Endodermal cell (in vitro differentiated cells): ENCODE measurements around the gene DLG2. TPM values are rescaled to one million over a fixed set of nuclear protein-coding genes. Genes with fewer than 3 reads are reported as not detected.
A peak's percentile ranks its signal among the peaks of the same experiment; 100 is the strongest.

ENCODE experiments used
- DNase-seq: peaks from one replicate; pipeline ENCODE4 v3.0.0-alpha.2; 2017
- H3K27ac ChIP-seq: 2 replicates; pipeline ENCODE4 v1.5.1; 2013; ENCODE audit warnings: mild to moderate bottlenecking, low read depth, low read length, moderate library complexity
- H3K27me3 ChIP-seq: 2 replicates; pipeline ENCODE4 v1.6.1; 2013; ENCODE audit warnings: mild to moderate bottlenecking, low read length, moderate library complexity; ENCODE audit not compliant: insufficient read depth, control insufficient read depth, poor library complexity, severe bottlenecking
- H3K36me3 ChIP-seq: 2 replicates; pipeline ENCODE4 v1.7.0; 2013; ENCODE audit warnings: mild to moderate bottlenecking, low read length, moderate library complexity; ENCODE audit not compliant: control insufficient read depth, insufficient read depth
- H3K4me1 ChIP-seq: one replicate; pipeline ENCODE4 v1.7.0; 2013; ENCODE audit warnings: low read length; ENCODE audit not compliant: control insufficient read depth, insufficient read depth
- H3K4me3 ChIP-seq: 2 replicates; pipeline ENCODE4 v1.5.1; 2013; ENCODE audit warnings: mild to moderate bottlenecking, low read length, moderate library complexity
- H3K9ac ChIP-seq: 2 replicates; pipeline ENCODE4 v1.6.1; 2013; ENCODE audit warnings: mild to moderate bottlenecking, low read length, moderate library complexity; ENCODE audit not compliant: poor library complexity, severe bottlenecking; ENCODE audit errors: extremely low read depth
- H3K9me3 ChIP-seq: 2 replicates; pipeline ENCODE4 v1.6.1; 2013; ENCODE audit warnings: mild to moderate bottlenecking, low read length, moderate library complexity; ENCODE audit not compliant: control insufficient read depth
- H3K27ac Mint-ChIP-seq: 2 replicates; pipeline ENCODE4 v1.8.0; 2020; ENCODE audit warnings: mixed read lengths
- H3K27me3 Mint-ChIP-seq: 2 replicates; pipeline ENCODE4 v1.8.0; 2021; ENCODE audit warnings: mild to moderate bottlenecking, mixed read lengths; ENCODE audit not compliant: insufficient read depth
- H3K36me3 Mint-ChIP-seq: 2 replicates; pipeline ENCODE4 v1.8.0; 2020; ENCODE audit warnings: low read depth, mixed read lengths
- H3K4me1 Mint-ChIP-seq: 2 replicates; pipeline ENCODE4 v1.8.0; 2020; ENCODE audit warnings: mixed read lengths
- H3K4me3 Mint-ChIP-seq: 2 replicates; pipeline ENCODE4 v1.8.0; 2020; ENCODE audit warnings: mild to moderate bottlenecking, moderate library complexity, mixed read lengths
- H3K9me3 Mint-ChIP-seq: 2 replicates; pipeline ENCODE4 v1.8.0; 2020; ENCODE audit warnings: mild to moderate bottlenecking, mixed read lengths
- CTCF ChIP-seq: fragments of 200-600 bp; sonication (generic); conservative IDR thresholded peaks from 2 replicates; pipeline ENCODE4 v1.5.0; 2021; ENCODE audit warnings: antibody characterized with exemption, mild to moderate bottlenecking
- WGBS, 2 experiments: methylation state at CpG; one replicate each; pipeline versions ENCODE4 v1.1.5 to v1.1.7; 2013; ENCODE audit warnings: missing lambda C conversion rate in 2 of 2, mixed read lengths in 1 of 2; ENCODE audit not compliant: insufficient coverage in 1 of 2, insufficient read length in 1 of 2; 5-methylcytosine and 5-hydroxymethylcytosine counted together
- total RNA-seq, 2 donors: library from RNA; stranded (reverse); fragmentation: NEBNext Ultra II Directional in 1 of 2; extraction: Animal tissue kit (Norgen Biotek cat#: 25700) in 1 of 2; gene quantifications; 2 replicates in 1 of 2; 3 replicates in 1 of 2; pipeline ENCODE4 v1.2.1, GENCODE V29; 2021

The DLG2 gene
- total RNA-seq, 2 donors from 2014 or later: 9.6 to 10.6 TPM

DNA sequence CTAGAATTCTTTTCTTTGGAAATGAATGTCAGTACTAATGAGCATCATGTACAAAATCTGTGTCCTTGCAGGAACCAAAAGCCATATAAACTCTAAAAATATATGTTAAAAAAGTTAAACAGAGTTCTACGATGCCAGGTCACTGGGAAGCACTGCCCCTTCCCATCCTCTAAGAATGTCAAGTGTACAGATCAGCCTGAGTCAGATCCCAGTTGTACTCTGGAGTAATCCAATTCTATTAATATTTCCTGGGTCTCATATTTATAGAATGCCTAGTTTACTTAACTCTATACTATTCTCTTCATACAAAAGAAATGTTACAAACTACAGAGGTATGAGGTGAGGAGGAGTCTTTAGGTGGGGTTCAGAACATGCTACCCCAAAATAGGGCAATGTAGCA is 460.1 kb downstream of the DLG2 start:
- no peaks in the 10 kb centered on the region for H3K9me3 Mint-ChIP-seq
- H3K4me1 ChIP-seq: no peaks in the 10 kb centered on the region

DNA sequence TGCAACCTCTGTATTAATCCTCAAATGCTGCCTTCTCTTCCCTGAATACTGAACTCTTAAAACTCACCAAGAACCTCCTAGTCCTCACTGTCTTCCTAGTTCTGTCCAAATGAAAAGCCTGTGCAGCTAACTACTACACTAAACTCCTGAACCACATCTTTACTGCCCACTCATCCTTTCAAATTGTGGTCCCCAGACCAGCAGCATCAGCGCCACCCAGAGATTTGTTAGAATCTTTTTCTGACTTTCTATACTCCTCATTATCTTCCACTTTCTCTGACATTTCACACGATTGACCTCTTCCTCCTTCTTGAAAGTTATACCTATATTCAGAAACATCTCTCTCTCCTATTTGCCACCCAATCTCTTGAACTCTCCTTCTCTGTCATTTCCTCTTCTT is 461.3 kb downstream of the DLG2 start:
- H3K9me3 ChIP-seq: no peaks in the 10 kb centered on the region
- no peak overlapping the region for H3K4me3 Mint-ChIP-seq
- H3K9me3 Mint-ChIP-seq: no peaks in the 10 kb centered on the region
- H3K4me1 Mint-ChIP-seq: peaks cover 12% of the 10 kb centered on the region
- no peak for DNase-seq
- H3K4me3 ChIP-seq: no peak overlapping the region
- peak; percentile 12 for TF ChIP-seq CTCF
- no peaks in the 10 kb centered on the region for H3K36me3 ChIP-seq
- no peaks in the 10 kb centered on the region for H3K27me3 Mint-ChIP-seq
- H3K4me1 ChIP-seq: no peaks in the 10 kb centered on the region
- 72 to 88% methylated on average over 2 of the region's 2 CpGs for WGBS, 2 experiments
- H3K36me3 Mint-ChIP-seq: no peaks in the 10 kb centered on the region
- no peak overlapping the region for H3K27ac Mint-ChIP-seq
- H3K27me3 ChIP-seq: no peaks in the 10 kb centered on the region
- H3K27ac ChIP-seq: no peak overlapping the region
- no peak overlapping the region for H3K9ac ChIP-seq

More for the DNA sequence above, 460.1 kb downstream of the DLG2 start:
- peaks cover 16% of the 10 kb centered on the region for H3K4me1 Mint-ChIP-seq
- no peak overlapping the region for H3K4me3 Mint-ChIP-seq
- no peak overlapping the region for H3K4me3 ChIP-seq
- no peak overlapping the region for H3K27ac Mint-ChIP-seq
- no peaks in the 10 kb centered on the region for H3K27me3 ChIP-seq
- no peak for TF ChIP-seq CTCF
- H3K27ac ChIP-seq: no peak overlapping the region
- H3K9me3 ChIP-seq: no peaks in the 10 kb centered on the region
- no peak overlapping the region for H3K9ac ChIP-seq
- WGBS, 2 experiments: 100% methylated on average over 1 of the region's 1 CpG
- no peaks in the 10 kb centered on the region for H3K27me3 Mint-ChIP-seq
- no peaks in the 10 kb centered on the region for H3K36me3 Mint-ChIP-seq
- no peak for DNase-seq
- no peaks in the 10 kb centered on the region for H3K36me3 ChIP-seq

DNA sequence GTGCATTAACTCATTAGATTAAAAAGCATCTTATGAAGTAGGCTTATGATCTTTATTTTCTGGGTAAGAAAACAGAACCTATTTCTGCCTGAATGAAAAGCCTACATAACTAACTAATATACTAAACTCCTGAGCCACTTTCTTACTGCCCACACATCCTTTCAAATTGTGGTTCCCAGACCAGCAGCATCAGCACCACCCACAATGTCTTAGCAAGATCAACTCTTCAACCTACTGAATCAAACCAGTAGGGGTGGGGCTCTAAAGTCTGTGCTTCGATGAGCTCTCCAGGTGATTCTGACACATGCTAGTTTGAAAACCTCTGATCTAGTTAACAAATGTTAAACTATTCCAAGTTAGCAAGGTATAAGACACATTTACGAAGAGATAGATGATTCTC is 462.4 kb downstream of the DLG2 start:
- WGBS, 2 experiments: 92 to 96% methylated on average over 2 of the region's 2 CpGs
- no peak overlapping the region for H3K27ac Mint-ChIP-seq
- H3K4me1 ChIP-seq: no peaks in the 10 kb centered on the region
- no peak overlapping the region for H3K4me3 Mint-ChIP-seq
- H3K36me3 ChIP-seq: no peaks in the 10 kb centered on the region
- H3K9me3 ChIP-seq: no peaks in the 10 kb centered on the region
- no peaks in the 10 kb centered on the region for H3K27me3 ChIP-seq
- no peak for TF ChIP-seq CTCF
- H3K36me3 Mint-ChIP-seq: no peaks in the 10 kb centered on the region
- no peak overlapping the region for H3K9ac ChIP-seq
- no peaks in the 10 kb centered on the region for H3K27me3 Mint-ChIP-seq
- no peak for DNase-seq
- no peak overlapping the region for H3K27ac ChIP-seq
- H3K9me3 Mint-ChIP-seq: no peaks in the 10 kb centered on the region
- peaks cover 4% of the 10 kb centered on the region for H3K4me1 Mint-ChIP-seq
- H3K4me3 ChIP-seq: no peak overlapping the region
